ENCODE results near the gene STARD7.

The STARD7 gene

DNA sequence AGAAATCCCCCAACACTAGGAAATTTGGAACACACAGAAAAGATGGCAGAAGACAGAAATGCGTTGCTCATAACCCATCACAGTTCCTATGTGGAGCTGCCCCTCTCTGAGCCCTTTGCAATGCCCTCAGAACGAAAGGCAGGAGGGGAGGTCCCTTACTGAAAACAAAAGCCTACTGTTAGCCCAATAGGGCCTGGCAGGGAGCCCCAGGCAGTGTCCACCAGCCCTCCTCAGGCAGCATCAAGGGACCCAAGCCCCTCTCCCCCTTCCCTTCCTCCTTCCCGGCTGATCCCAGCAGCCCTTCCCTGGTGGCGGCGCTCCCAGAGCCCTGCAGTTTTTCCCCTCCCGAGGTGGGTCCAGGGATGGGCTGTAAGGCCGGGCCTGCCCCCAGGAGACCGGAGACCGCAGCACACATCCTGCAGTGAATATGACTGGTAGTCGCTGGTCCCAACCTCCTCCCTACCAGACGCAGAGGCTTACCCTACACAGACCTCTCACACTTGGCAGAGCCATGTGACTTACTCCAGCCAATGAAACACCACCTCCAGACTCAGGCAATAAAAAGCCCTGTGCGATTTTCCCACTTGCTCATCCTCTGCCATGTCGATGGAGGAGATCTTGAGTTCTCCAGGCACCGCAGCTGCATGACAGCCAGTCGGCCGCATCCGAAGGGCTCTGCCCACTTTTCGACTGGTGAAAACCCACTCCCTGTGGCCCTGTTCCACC lies 44.0 kb downstream of the STARD7 start:
- CTCF ChIA-PET, result interaction anchor here (2.5 kb wide), 1 partner anchor 10 kb away, joined by 15 read pairs; no protein-coding TSS in a partner anchor
- H3K27ac ChIP-seq (ENCODE audit: extremely low read depth, low read depth, low read length), result no peak overlapping the region

GRCh38 chr2:96163768-96164429 lies 44.7 kb downstream of the STARD7 start:
- Histone ChIP-seq H3K27ac (ENCODE audit: extremely low read depth, low read depth, low read length) (no peak overlapping the region), H3K4me3 (ENCODE audit: low read depth, low read length) (no peak overlapping the region), H3K9me3 (ENCODE audit: control insufficient read depth, insufficient read depth, low read depth, low read length) (no peaks in the 10 kb centered on the region), H3K4me1 (ENCODE audit: control insufficient read depth, insufficient read depth, low read length) (no peaks in the 10 kb centered on the region), H3K36me3 (ENCODE audit: control insufficient read depth in 2 of 2, insufficient read depth in 1 of 2, low read length in 2 of 2) (no peaks in the 10 kb centered on the region)
- CTCF ChIA-PET, result interaction anchor here (2.5 kb wide), 1 partner anchor 11 kb away, joined by 15 read pairs; no protein-coding TSS in a partner anchor
- POLR2A ChIA-PET, result no interaction called here
- TF ChIP-seq ZSCAN16 (tag by site-specific recombination; IDR thresholded peaks at IDR 0.05) (no peak), ZNF280D (tag by site-specific recombination; IDR thresholded peaks at IDR 0.05) (no peak), ZNF140 (tag by site-specific recombination; IDR thresholded peaks at IDR 0.05) (no peak), ZFHX2 (tag by site-specific recombination; conservative IDR thresholded peaks at IDR 0.05) (peak; percentile 53; the same call in 1 of the 2 replicates), EGR2 (tag by site-specific recombination; IDR thresholded peaks at IDR 0.05; ENCODE audit: low read depth) (peak; percentile 50), ZNF792 (tag by site-specific recombination; IDR thresholded peaks at IDR 0.05) (no peak), ZNF223 (tag by site-specific recombination; IDR thresholded peaks at IDR 0.05) (no peak)

More for the DNA sequence above, 44.0 kb downstream of the STARD7 start:
- H3K4me1 ChIP-seq (ENCODE audit: control insufficient read depth, insufficient read depth, low read length), result no peaks in the 10 kb centered on the region
- no peak overlapping the region for H3K4me3 ChIP-seq (ENCODE audit: low read depth, low read length)
- no peaks in the 10 kb centered on the region for H3K36me3 ChIP-seq (ENCODE audit: control insufficient read depth in 2 of 2, insufficient read depth in 1 of 2, low read length in 2 of 2)
- no peaks in the 10 kb centered on the region for H3K9me3 ChIP-seq (ENCODE audit: control insufficient read depth, insufficient read depth, low read depth, low read length)
- TF ChIP-seq YY2 (tag by site-specific recombination; IDR thresholded peaks at IDR 0.05) (no peak), ZNF664 (tag by site-specific recombination; IDR thresholded peaks at IDR 0.05) (no peak), ZNF266 (tag by site-specific recombination; IDR thresholded peaks at IDR 0.05; ENCODE audit: low read depth) (no peak), ZEB2 (tag by site-specific recombination; IDR thresholded peaks at IDR 0.05) (no peak), ZNF76 (tag by site-specific recombination; IDR thresholded peaks at IDR 0.05; ENCODE audit: borderline replicate concordance, low read depth) (no peak), KLF16 (tag by site-specific recombination; IDR thresholded peaks at IDR 0.05) (no peak), ZNF670 (tag by site-specific recombination; IDR thresholded peaks at IDR 0.05; ENCODE audit: low read depth) (no peak), ZNF311 (tag by site-specific recombination; IDR thresholded peaks at IDR 0.05; ENCODE audit: borderline replicate concordance) (no peak), GLIS2 (tag by site-specific recombination; IDR thresholded peaks at IDR 0.05) (no peak), OVOL3 (tag by site-specific recombination; IDR thresholded peaks at IDR 0.05) (no peak), YY1 (tag by site-specific recombination; IDR thresholded peaks at IDR 0.05) (no peak), ZNF791 (tag by site-specific recombination; IDR thresholded peaks at IDR 0.05) (no peak), ZNF239 (tag by site-specific recombination; IDR thresholded peaks at IDR 0.05) (no peak), ZNF394 (tag by site-specific recombination; IDR thresholded peaks at IDR 0.05; ENCODE audit: borderline replicate concordance) (no peak), ZFP3 (tag by site-specific recombination; IDR thresholded peaks at IDR 0.05; ENCODE audit: low read depth) (no peak), ZNF37A (tag by site-specific recombination; IDR thresholded peaks at IDR 0.05) (no peak), ZNF23 (tag by site-specific recombination; IDR thresholded peaks at IDR 0.05; ENCODE audit: borderline replicate concordance) (no peak), ZNF121 (tag by site-specific recombination; IDR thresholded peaks at IDR 0.05) (no peak)
- TF ChIP-seq, protein P1, sequence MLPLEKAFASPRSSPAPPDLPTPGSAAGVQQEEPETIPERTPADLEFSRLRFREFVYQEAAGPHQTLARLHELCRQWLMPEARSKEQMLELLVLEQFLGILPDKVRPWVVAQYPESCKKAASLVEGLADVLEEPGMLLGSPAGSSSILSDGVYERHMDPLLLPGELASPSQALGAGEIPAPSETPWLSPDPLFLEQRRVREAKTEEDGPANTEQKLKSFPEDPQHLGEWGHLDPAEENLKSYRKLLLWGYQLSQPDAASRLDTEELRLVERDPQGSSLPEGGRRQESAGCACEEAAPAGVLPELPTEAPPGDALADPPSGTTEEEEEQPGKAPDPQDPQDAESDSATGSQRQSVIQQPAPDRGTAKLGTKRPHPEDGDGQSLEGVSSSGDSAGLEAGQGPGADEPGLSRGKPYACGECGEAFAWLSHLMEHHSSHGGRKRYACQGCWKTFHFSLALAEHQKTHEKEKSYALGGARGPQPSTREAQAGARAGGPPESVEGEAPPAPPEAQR (tag by site-specific recombination; IDR thresholded peaks at IDR 0.05), result no peak
- TF ChIP-seq, protein P2, sequence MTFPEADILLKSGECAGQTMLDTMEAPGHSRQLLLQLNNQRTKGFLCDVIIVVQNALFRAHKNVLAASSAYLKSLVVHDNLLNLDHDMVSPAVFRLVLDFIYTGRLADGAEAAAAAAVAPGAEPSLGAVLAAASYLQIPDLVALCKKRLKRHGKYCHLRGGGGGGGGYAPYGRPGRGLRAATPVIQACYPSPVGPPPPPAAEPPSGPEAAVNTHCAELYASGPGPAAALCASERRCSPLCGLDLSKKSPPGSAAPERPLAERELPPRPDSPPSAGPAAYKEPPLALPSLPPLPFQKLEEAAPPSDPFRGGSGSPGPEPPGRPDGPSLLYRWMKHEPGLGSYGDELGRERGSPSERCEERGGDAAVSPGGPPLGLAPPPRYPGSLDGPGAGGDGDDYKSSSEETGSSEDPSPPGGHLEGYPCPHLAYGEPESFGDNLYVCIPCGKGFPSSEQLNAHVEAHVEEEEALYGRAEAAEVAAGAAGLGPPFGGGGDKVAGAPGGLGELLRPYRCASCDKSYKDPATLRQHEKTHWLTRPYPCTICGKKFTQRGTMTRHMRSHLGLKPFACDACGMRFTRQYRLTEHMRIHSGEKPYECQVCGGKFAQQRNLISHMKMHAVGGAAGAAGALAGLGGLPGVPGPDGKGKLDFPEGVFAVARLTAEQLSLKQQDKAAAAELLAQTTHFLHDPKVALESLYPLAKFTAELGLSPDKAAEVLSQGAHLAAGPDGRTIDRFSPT (tag by site-specific recombination; IDR thresholded peaks at IDR 0.05), result no peak
- POLR2A ChIA-PET, result no interaction called here

All from HEK293 (cell line).